Neural progenitor cell (in vitro differentiated cells): ENCODE data around the gene HMGB2. TPM values are rescaled to one million over a fixed set of nuclear protein-coding genes. Genes with fewer than 3 reads are reported as not detected.

ENCODE experiments used
- DNase-seq: peaks from one replicate; pipeline ENCODE4 v3.0.0-alpha.2; 2016; ENCODE audit warnings: low spot score
- H2AFZ ChIP-seq: fragments of 200-600 bp; sonication (generic); replicated peaks from 2 replicates; pipeline ENCODE4 v1.6.1; 2016; ENCODE audit warnings: antibody characterized with exemption
- H3F3A ChIP-seq: fragments of 200-600 bp; sonication (generic); 2 replicates; pipeline ENCODE4 v1.6.1; 2016; ENCODE audit warnings: antibody characterized with exemption, low read depth
- H3K27ac ChIP-seq: fragments of 200-600 bp; sonication (generic); 2 replicates; pipeline ENCODE4 v1.5.1; 2016; ENCODE audit warnings: mild to moderate bottlenecking
- H3K27me3 ChIP-seq: fragments of 200-600 bp; sonication (generic); 2 replicates; pipeline ENCODE4 v1.6.1; 2016; ENCODE audit warnings: mild to moderate bottlenecking, moderate library complexity
- H3K36me3 ChIP-seq: fragments of 200-600 bp; sonication (generic); 2 replicates; pipeline ENCODE4 v1.5.1; 2016
- H3K4me1 ChIP-seq: fragments of 200-600 bp; sonication (generic); 2 replicates; pipeline ENCODE4 v1.6.1; 2016; ENCODE audit warnings: mixed run types
- H3K4me2 ChIP-seq: fragments of 200-600 bp; sonication (generic); 2 replicates; pipeline ENCODE4 v1.6.1; 2016
- H3K4me3 ChIP-seq: fragments of 200-600 bp; sonication (generic); 2 replicates; pipeline ENCODE4 v1.5.1; 2016
- H3K79me2 ChIP-seq: fragments of 200-600 bp; sonication (generic); 2 replicates; pipeline ENCODE4 v1.6.1; 2016; ENCODE audit warnings: low read depth
- H3K9ac ChIP-seq: fragments of 200-600 bp; sonication (generic); 2 replicates; pipeline ENCODE4 v1.6.1; 2016
- H3K9me3 ChIP-seq: fragments of 200-600 bp; sonication (generic); 2 replicates; pipeline ENCODE4 v1.5.1; 2016; ENCODE audit warnings: low read depth
- H4K20me1 ChIP-seq: fragments of 200-600 bp; sonication (generic); 2 replicates; pipeline ENCODE4 v1.6.1; 2016; ENCODE audit warnings: low read depth
- H3K27ac Mint-ChIP-seq: 3 replicates; pipeline ENCODE4 v1.8.0; 2021; ENCODE audit warnings: mixed read lengths
- H3K27me3 Mint-ChIP-seq: 2 replicates; pipeline ENCODE4 v1.8.0; 2022; ENCODE audit warnings: low read depth, mild to moderate bottlenecking, inconsistent platforms, moderate library complexity, mixed read lengths; ENCODE audit not compliant: insufficient read depth
- H3K36me3 Mint-ChIP-seq: 3 replicates; pipeline ENCODE4 v1.8.0; 2021; ENCODE audit warnings: mixed read lengths
- H3K4me1 Mint-ChIP-seq: 3 replicates; pipeline ENCODE4 v1.8.0; 2021; ENCODE audit warnings: mixed read lengths
- H3K4me3 Mint-ChIP-seq: 3 replicates; pipeline ENCODE4 v1.8.0; 2021; ENCODE audit warnings: mild to moderate bottlenecking, moderate library complexity, mixed read lengths
- H3K9me3 Mint-ChIP-seq: 3 replicates; pipeline ENCODE4 v1.8.0; 2020; ENCODE audit warnings: mixed read lengths
- CTCF ChIP-seq: fragments of 200-600 bp; sonication (generic); IDR thresholded peaks from 2 replicates; pipeline ENCODE4 v1.5.1; 2017; ENCODE audit warnings: antibody characterized with exemption, mild to moderate bottlenecking
- EZH2 ChIP-seq: fragments of 200-600 bp; sonication (generic); IDR thresholded peaks from 2 replicates; pipeline ENCODE4 v1.6.1; 2017; ENCODE audit warnings: antibody characterized with exemption, mild to moderate bottlenecking, moderate library complexity
- EZH2phosphoT487 ChIP-seq: fragments of 200-600 bp; sonication (generic); IDR thresholded peaks from 2 replicates; pipeline ENCODE4 v1.6.1; 2017; ENCODE audit warnings: antibody characterized with exemption
- total RNA-seq: library from RNA; depleted of rRNA; stranded (reverse); fragments of >200 nt; gene quantifications from 2 replicates; pipeline ENCODE4 v1.2.3, GENCODE V29; 2015; ENCODE audit warnings: low replicate concordance

Gene HMGB2
- total RNA-seq, 1 donor from 2014 or later: 1,033 TPM

GRCh38 chr4:173337463-173337862 is 3.3 kb upstream of the HMGB2 start:
- no peak overlapping the region for H3K4me3 Mint-ChIP-seq
- Histone ChIP-seq H3K79me2 (peaks cover 45% of the 10 kb centered on the region), H3K9me3 (no peaks in the 10 kb centered on the region)

GRCh38 chr4:173334891-173335752 is 964 bp upstream of the HMGB2 start:
- peaks cover 33% of the 10 kb centered on the region for H4K20me1 ChIP-seq
- H3K4me1 ChIP-seq: peaks cover 37% of the 10 kb centered on the region
- H3K36me3 ChIP-seq: peaks cover 27% of the 10 kb centered on the region
- Mint-ChIP-seq H3K36me3 (peaks cover 21% of the 10 kb centered on the region), H3K9me3 (peaks cover 3% of the 10 kb centered on the region), H3K27ac (peak overlapping the region; percentile 100), H3K4me1 (peaks cover 32% of the 10 kb centered on the region), H3K4me3 (peak overlapping the region; percentile 100), H3K27me3 (peaks cover 9% of the 10 kb centered on the region)
- TF ChIP-seq EZH2phosphoT487 (no peak), CTCF (no peak), EZH2 (no peak)
- H3K27me3 ChIP-seq: no peaks in the 10 kb centered on the region
- peak overlapping the region; percentile 97 for H2AFZ ChIP-seq
- H3K4me2 ChIP-seq: peak overlapping the region; percentile 88
- DNase-seq: peak; percentile 96
- no peaks in the 10 kb centered on the region for H3K9me3 ChIP-seq
- H3K27ac ChIP-seq: peak overlapping the region; percentile 98
- H3K4me3 ChIP-seq: peak overlapping the region; percentile 99
- peak overlapping the region; percentile 87 for H3K9ac ChIP-seq
- peaks cover 69% of the 10 kb centered on the region for H3K79me2 ChIP-seq
- peaks cover 40% of the 10 kb centered on the region for H3F3A ChIP-seq

More at GRCh38 chr4:173337463-173337862, 3.3 kb upstream of the HMGB2 start:
- Mint-ChIP-seq H3K27me3 (peaks cover 9% of the 10 kb centered on the region), H3K4me1 (peaks cover 39% of the 10 kb centered on the region), H3K9me3 (peaks cover 3% of the 10 kb centered on the region), H3K27ac (no peak overlapping the region), H3K36me3 (peaks cover 11% of the 10 kb centered on the region)
- Histone ChIP-seq H3K27me3 (no peaks in the 10 kb centered on the region), H3K36me3 (peaks cover 7% of the 10 kb centered on the region), H4K20me1 (peaks cover 10% of the 10 kb centered on the region), H3K27ac (no peak overlapping the region), H3K9ac (no peak overlapping the region), H3K4me3 (no peak overlapping the region), H3K4me2 (no peak overlapping the region), H2AFZ (no peak overlapping the region), H3K4me1 (peaks cover 34% of the 10 kb centered on the region), H3F3A (peaks cover 32% of the 10 kb centered on the region)
- DNase-seq: no peak
- TF ChIP-seq CTCF (no peak), EZH2 (no peak), EZH2phosphoT487 (no peak)

GRCh38 chr4:173333658-173334084 is 487 bp downstream of the HMGB2 start:
- peak overlapping the region; percentile 100 for H3K27ac ChIP-seq
- Mint-ChIP-seq H3K27me3 (peaks cover 9% of the 10 kb centered on the region), H3K4me1 (peaks cover 33% of the 10 kb centered on the region), H3K27ac (peak overlapping the region; percentile 100), H3K9me3 (peaks cover 3% of the 10 kb centered on the region), H3K4me3 (peak overlapping the region; percentile 100), H3K36me3 (peaks cover 27% of the 10 kb centered on the region)
- peak overlapping the region; percentile 99 for H3K4me3 ChIP-seq
- TF ChIP-seq CTCF (no peak), EZH2 (no peak), EZH2phosphoT487 (no peak)
- peaks cover 34% of the 10 kb centered on the region for H4K20me1 ChIP-seq
- no peaks in the 10 kb centered on the region for H3K27me3 ChIP-seq
- peaks cover 40% of the 10 kb centered on the region for H3K36me3 ChIP-seq
- peak overlapping the region; percentile 95 for H3K4me2 ChIP-seq
- no peaks in the 10 kb centered on the region for H3K9me3 ChIP-seq
- peaks cover 37% of the 10 kb centered on the region for H3K4me1 ChIP-seq
- DNase-seq: peak; percentile 76
- peak overlapping the region; percentile 100 for H3K9ac ChIP-seq
- H3K79me2 ChIP-seq: peaks cover 72% of the 10 kb centered on the region
- peaks cover 55% of the 10 kb centered on the region for H3F3A ChIP-seq
- no peak overlapping the region for H2AFZ ChIP-seq
